Measurements from ENCODE around the gene NAT10.

The NAT10 gene

DNA sequence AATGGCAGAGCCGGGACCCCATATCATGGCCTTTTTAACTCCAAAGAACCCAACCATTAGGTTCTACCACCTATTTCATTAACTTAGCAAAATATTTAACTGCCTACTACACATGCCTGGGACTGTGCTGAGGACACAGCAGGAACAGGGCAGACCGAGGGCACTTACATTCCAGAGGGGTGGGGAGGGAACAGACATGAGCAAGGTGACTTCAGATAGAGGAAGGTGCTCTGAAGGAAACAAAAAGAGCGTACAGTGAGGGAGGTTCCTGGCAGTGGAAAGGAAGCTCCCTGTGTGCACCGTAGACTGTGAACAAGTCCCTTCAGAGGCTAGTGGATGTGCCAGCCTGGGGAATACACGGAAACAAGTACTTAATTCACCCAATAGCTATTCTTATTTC is 82.8 kb downstream of the NAT10 start:
- DNase-seq (ENCODE audit: low spot score) (no peak), FAIRE-seq (no peak)

- no peak for FAIRE-seq
- no peak for DNase-seq (ENCODE audit: low spot score)
These were observed 83.8 kb downstream of the NAT10 start for GRCh38 chr11:34189191-34189590.

- no peak for FAIRE-seq
These were observed 85.0 kb downstream of the NAT10 start for GRCh38 chr11:34190192-34191139.

GRCh38 chr11:34191578-34191977 is 86.1 kb downstream of the NAT10 start:
- FAIRE-seq: no peak
- no peak for DNase-seq (ENCODE audit: low spot score)

More at GRCh38 chr11:34190192-34191139, 85.0 kb downstream of the NAT10 start:
- DNase-seq (ENCODE audit: low spot score): no peak

GRCh38 chr11:34192481-34193401 is 87.3 kb downstream of the NAT10 start:
- FAIRE-seq (peak; percentile 88), DNase-seq (ENCODE audit: low spot score) (peak; percentile 86)

DNA sequence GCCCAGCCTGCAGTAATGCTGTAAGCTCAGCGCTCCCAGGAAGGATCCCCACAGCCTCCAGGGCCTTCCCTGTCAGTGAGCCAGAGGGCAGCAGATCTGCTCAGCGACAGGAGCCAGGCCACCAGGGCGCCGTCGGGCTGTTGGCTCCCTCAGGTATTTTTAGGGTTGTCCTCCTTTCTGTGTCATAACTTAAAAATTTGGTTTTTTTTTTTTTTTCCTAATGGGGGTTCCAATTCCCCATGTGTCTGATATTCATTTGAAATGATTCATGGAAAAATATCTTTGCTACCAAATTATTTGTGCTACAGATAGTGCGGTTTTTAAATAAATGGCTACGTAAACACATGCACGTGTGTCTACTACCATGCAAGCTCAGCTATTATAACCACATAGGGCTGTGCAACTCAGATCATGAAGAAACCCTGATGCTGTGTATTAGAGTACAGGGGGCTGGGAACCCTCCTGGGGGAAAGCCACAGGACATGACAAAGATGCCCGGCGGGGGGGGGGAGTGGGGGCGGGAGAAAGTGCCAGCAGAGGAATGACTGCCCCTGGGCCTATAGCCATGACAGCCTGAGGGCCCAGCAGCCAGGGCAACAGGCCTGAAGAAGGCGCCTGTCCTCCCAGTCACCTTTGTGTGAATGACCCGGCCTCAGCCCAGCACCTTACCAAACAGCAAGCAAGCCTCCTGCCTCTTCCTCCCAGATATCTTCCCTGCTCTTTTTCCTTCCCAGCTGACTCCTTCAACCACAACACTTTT is 89.3 kb downstream of the NAT10 start:
- DNase-seq (ENCODE audit: low spot score): no peak
- no peak for FAIRE-seq

Measured in RCC 7860 (cell line).